Dermis microvascular lymphatic vessel endothelial cell (primary cell): ENCODE measurements around the gene MBD6. TPM values are rescaled to one million over a fixed set of nuclear protein-coding genes. Genes with fewer than 3 reads are reported as not detected.
A peak's percentile ranks its signal among the peaks of the same experiment; 100 is the strongest.
"Not testable (repeated sequence)": the region's sequence is repeated elsewhere in the genome, so short reads cannot be mapped to it uniquely, and the experiment has no call there.

Experiments used
- DNase-seq, 2 donors: peaks; one replicate each; pipeline versions ENCODE4 v3.0.0 to v3.0.0-alpha.2; 2010; ENCODE audit warnings: low read depth in 2 of 2
- total RNA-seq: library from RNA; depleted of rRNA; stranded (reverse); fragments of >200 nt; gene quantifications from 2 replicates; pipeline ENCODE4 v1.2.1, GENCODE V29; 2014

Gene MBD6
- total RNA-seq, 1 donor from 2014 or later = 5.9 TPM

DNA sequence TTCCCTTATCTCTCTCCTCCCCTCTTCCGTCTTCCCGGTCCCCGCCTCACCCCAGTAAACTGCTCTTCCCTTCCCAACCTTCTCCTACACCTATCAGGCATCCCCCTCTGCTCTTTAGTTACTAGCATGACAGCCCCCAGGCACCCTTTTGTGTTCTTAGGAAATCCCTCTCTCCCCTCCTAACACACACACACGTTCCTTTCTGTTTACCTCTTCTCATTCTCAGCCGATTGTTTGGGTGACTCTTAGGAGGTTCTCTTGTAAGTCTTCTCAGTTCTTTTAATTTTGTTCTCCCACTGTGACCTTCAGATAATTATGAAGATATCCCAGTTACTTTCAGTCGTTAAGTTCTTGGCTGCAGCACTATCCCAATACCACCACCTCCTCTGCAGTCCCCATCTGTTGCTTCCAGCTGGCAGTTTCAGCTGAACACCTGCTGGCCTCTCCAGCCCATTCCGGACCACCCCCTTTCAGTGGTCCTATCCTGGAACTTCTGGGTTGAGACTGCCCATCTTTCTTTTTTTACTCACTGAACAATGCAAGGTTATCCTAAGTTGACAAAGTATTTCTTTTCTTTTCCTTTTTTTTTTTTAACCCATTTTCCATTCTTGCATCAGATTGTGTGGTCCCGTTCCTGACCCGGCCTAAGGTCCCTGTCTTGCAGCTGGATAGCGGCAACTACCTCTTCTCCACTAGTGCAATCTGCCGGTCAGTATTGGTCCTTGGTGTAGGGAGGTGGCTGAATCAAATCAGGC, 34.0 kb upstream of the MBD6 start:
- DNase-seq = peak in 1 of 2 donors; percentile 29

DNA sequence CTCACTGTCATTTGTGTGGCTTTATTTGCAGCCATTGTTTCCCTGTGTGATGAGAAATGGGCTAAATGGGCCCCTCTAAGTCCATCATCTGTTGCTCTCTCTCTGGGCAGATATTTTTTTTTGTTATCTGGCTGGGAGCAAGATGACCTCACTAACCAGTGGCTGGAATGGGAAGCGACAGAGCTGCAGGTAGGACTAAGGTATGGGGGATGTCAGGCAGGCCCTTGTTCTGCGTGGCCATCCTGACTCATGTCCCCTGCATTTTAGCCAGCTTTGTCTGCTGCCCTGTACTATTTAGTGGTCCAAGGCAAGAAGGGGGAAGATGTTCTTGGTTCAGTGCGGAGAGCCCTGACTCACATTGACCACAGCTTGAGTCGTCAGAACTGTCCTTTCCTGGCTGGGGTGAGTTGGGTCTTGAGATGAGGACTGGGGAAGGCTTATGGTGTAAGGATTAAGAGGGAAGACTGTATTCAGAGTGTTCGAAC, 33.4 kb upstream of the MBD6 start:
- no peak for DNase-seq

DNA sequence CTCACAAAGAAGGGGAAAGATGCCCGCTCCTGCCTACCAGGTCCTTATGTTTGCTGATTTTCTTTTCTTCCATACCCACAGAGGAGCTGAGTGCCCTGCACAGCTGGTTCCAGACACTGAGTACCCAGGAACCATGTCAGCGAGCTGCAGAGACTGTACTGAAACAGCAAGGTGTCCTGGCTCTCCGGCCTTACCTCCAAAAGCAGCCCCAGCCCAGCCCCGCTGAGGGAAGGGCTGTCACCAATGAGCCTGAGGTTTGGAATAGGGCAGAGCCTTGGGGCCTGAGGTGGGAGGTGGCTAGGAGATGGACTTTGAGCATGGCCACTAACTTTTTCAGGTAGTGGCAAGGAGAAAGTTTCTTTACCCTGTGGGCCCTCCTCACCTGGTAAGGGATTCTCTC, 32.5 kb upstream of the MBD6 start:
- no peak for DNase-seq

DNA sequence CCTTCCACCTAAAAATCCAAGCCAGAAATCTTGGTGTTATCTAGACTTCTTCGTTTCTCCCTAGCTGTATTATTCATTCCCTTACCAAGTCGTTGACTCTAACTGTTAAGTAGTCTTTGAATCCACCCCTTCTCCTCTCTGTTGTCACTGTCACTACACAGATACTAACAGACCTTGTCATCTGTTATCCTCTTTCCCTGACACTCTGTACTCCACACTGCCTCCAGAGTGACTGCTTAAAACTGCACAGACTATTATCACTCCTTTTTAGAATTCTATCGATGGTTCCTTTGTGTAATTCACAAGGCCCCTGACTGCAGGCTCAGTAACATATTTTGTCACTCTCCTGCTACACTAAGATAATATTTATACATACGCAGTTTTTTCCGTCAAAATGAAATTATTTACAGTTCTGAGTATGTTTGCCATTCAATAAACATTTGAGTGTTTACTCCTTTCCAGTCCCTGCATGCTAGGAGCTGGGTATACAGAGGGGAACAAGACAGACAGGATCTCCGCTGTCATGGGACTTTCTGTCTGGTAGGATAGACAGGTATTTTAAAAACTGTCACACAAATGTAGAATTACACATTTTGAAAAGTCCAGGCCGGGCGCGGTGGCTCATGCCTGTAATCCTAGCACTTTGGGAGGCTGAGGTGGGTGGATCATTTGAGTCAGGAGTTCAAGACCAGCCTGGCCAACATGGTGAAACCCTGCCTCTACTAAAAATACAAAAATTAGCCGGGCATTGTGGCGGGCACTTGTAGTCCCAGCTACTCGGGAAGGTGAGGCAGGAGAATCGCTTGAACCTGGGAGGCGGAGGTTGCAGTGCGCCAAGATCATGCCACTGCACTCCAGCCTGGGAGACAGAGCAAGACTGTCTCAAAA, 31.0 kb upstream of the MBD6 start:
- no peak for DNase-seq

DNA sequence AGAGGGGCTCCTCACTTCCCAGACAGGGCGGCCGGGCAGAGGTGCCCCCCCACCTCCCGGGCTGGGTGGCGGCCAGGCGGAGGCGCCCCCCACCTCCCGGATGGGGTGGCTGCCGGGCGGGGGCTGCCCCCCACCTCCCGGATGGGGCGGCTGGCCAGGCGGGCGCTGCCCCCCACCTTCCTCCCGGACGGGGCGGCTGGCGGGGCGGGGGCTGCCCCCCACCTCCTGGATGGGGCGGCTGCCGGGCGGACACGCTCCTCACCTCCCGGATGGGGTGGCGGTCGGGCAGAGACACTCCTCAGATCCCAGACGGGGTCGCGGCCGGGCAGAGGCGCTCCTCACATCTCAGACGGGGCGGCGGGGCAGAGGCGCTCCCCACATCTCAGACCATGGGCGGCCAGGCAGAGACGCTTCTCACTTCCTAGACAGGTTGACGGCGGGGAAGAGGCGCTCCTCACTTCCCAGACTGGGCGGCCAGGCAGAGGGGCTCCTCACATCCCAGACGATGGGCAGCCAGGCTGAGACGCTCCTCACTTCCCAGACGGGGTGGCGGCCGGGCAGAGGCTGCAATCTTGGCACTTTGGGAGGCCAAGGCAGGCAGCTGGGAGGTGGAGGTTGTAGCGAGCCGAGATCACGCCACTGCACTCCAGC, 27.4 kb upstream of the MBD6 start:
- not testable (repeated sequence) for DNase-seq

DNA sequence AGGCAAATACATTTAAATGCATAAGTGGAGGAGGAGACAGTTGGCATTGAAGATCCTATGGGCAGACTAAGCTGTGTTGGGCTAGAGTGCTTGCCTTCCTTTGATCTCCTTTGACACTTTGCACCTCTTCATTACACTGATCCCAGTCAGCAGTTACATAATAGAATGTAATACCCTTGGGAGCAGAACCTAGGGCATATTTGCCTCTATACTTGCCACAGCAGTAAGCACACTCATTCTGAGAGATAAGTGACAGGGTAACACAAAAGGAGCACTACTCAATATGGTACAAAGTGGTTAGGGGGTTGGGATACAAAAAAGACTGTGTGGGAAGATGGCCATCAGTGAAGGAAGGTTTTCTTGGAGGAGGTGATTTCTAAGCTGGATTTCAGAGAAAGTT, 25.8 kb upstream of the MBD6 start:
- no peak for DNase-seq

DNA sequence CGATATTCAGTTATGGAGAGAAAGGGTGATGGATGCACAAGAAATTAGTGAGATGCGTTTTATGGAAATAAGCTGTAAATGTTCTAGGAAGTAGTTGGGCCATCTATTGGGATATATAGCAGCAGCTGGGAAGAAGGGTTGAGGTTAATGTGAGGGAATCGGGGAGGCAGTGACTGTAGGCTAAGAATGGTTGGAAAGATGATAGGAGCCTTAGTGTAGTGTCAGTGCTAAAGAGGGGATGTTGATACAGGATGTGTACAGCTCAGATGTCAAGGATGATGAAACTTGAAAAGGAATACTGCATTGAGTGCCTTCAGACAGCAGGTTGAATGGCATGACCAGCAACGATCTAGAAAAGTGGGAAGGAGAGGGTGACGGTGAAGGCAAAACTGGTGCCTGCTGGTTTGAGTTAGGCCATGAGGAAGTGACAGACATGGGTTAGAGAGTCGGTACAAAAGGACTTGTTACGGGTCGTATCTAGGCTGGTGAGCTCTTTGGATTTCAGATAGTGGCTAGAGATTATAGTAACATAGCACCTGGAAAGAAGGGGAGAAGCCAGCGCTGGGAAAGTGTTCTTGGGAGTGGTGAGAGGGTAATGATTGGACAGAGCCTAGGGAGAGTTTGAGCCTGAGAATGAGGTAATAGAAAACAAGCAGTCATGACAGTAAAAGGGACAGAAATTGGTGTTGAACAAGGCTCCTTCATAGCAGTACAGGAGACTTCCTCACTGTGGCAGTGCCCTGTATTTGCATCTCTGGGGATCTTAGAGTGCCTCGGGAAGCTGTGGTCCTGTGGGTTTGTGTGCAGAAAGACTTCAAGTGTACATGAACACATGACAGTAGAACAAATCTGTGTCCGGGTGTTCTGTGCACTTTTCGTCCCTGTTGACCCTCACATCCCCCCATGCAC, 25.1 kb upstream of the MBD6 start:
- DNase-seq = no peak

DNA sequence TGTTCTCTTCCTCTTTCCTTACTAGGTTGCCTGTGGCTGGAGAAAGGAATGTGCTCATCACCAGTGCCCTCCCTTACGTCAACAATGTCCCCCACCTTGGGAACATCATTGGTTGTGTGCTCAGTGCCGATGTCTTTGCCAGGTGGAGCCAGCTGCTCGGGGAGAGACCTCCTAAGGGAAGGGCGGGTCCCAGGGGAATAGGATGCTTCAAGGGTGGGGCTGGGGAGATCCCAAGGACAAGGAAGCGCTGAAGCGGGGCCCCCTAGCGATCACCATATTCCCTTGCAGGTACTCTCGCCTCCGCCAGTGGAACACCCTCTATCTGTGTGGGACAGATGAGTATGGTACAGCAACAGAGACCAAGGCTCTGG, 24.5 kb upstream of the MBD6 start:
- no peak for DNase-seq

DNA sequence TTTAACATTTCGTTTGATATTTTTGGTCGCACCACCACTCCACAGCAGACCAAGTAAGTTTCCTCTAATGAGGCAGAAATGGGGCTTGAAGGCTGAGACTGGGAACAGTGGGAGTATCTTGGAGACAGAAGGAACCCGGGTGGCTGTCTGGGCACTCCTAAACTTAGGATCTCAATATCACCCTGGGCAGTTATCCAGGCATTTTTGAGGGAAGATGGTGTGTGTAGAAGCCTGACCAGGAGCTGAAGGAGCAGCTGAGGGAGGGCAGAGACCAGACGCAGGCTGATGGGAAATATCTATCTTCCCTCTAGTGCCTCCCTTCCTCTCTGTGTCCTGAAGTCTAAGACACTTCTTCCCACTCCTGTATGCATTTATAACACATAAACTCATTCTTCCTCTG, 24.1 kb upstream of the MBD6 start:
- DNase-seq = no peak

DNA sequence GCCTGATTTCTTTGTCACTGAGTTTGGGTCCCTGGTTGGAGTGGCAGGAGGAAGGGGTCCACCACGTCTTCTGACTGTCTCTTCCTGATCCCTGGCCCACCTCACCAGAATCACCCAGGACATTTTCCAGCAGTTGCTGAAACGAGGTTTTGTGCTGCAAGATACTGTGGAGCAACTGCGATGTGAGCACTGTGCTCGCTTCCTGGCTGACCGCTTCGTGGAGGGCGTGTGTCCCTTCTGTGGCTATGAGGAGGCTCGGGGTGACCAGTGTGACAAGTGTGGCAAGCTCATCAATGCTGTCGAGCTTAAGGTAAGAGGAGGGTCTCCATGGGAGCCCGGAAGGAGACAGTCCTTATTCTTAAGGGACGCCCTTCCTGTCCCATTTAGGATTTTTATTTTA, 22.4 kb upstream of the MBD6 start:
- no peak for DNase-seq

DNA sequence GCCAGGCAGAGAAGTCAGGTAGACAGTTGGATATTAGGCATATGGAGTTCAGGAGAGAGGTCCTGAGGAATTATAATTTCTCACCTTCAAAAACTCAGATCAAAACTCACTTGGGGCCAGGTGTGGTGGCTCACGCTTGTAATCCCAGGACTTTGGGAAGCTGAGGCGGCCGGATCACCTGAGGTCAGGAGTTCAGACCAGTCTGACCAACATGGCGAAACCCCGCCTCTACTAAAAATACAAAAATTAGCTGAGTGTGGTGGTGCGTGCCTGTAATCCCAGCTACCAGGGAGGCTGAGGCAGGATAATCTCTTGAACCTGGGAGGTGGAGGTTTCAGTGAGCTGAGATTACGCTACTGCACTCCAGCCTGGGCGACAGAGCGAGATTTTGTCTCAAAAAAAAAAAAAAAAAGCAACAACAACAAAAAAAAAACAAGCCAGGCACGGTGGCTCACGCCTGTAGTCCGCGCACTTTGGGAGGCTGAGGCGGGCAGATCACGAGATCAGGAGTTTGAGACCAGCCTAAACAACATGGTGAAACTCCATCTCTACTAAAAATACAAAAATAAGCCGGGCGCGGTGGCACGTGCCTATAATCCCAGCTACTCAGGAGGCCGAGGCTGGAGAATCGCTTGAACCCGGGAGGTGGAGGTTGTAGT, 20.2 kb upstream of the MBD6 start:
- DNase-seq = not testable (repeated sequence)

DNA sequence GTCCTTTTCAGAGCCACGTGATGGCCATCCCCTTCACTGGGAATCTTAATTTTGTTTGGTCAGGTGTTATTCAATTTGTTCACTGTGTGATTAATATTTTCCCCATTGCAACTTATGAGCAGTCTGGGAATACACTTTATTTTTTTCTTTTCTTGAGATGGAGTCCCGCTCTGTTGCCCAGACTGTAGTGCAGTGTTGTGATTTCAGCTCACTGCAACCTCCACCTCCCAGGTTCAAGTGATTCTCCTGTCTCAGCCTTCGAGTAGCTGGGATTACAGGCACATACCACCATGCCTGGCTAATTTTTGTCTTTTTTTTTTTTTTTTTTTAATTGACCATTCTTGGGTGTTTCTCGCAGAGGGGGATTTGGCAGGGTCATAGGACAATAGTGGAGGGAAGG, 16.1 kb upstream of the MBD6 start:
- not testable (repeated sequence) for DNase-seq

DNA sequence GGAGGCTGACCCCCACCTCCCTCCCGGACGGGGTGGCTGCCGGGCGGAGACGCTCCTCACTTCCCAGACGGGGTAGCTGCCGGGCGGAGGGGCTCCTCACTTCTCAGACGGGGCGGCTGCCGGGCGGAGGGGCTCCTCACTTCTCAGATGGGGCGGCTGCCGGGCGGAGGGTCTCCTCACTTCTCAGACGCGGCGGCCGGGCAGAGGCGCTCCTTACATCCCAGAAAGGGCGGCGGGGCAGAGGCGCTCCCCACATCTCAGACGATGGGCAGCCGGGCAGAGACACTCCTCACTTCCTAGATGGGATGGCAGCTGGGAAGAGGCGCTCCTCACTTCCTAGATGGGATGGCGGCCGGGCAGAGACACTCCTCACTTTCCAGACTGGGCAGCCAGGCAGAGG, 14.8 kb upstream of the MBD6 start:
- DNase-seq = not testable (repeated sequence)

DNA sequence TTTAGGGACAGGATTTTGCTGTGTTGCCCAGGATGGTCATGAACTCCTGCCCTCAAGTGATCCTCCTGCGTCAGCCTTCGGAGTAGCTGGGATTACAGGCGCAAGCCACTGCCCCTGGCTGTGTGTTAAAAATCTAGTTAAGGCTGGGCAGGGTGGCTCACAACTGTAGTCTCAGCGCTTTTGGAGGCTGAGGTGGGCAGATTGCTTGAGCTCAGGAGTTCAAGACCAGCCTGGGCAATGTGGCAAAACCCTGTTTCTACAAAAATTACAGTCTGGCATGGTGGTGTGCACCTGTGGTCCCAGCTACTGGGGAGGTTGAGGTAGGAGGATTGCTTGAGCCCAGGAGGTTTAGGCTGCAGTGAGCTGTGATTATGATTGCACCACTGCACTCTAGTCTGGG, 11.5 kb upstream of the MBD6 start:
- DNase-seq = no peak

DNA sequence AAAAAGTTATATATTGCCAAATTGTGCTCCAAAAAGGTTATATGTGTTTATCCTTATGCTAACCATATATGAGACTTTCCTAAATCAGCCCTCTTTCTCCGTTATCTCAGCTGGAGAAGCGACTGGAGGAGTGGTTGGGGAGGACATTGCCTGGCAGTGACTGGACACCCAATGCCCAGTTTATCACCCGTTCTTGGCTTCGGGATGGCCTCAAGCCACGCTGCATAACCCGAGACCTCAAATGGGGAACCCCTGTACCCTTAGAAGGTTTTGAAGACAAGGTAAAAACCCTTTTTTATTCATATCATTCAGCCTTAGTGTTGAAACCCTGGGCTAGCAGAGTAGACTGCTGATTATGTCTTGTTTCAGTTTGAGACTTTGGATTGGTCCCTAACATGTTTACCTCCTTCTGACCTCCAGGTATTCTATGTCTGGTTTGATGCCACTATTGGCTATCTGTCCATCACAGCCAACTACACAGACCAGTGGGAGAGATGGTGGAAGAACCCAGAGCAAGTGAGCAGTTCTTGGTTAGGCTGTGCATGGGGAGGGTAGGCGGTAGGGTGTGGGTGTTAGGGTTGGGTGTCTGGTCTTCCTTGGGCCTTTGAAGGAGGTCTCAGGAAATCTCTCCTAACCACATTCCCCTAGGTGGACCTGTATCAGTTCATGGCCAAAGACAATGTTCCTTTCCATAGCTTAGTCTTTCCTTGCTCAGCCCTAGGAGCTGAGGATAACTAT, 10.9 kb upstream of the MBD6 start:
- DNase-seq = no peak

DNA sequence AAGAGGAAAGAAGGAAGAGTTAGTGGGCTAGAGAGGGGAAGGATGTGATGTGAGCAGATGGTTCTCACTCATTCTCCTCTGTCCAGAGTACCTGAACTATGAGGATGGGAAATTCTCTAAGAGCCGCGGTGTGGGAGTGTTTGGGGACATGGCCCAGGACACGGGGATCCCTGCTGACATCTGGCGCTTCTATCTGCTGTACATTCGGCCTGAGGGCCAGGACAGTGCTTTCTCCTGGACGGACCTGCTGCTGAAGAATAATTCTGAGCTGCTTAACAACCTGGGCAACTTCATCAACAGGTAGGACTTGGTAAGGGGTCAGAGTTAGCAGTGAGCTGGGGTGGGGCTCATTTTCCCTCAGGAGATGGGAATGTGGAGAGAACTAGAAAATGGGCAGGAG, 10.0 kb upstream of the MBD6 start:
- DNase-seq = no peak

DNA sequence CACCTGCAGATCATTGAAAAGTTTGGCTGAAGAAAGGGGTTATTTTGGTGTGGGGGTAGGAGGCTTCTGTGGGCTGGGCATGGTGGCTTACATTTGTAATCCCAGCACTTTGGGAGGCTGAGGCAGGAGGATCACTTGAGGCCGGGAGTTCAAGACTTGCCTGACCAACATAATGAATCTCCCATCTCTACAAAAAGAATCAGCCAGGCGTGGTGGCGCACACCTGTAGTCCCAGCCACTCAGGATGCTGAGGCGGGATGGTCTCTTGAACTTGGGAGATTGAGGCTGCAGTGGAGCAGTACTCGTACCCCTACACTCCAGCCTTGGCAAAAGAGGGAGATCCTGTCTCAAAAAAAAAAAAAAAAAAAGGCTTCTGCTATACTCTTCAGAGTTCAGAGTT, 9.4 kb upstream of the MBD6 start:
- DNase-seq = no peak

DNA sequence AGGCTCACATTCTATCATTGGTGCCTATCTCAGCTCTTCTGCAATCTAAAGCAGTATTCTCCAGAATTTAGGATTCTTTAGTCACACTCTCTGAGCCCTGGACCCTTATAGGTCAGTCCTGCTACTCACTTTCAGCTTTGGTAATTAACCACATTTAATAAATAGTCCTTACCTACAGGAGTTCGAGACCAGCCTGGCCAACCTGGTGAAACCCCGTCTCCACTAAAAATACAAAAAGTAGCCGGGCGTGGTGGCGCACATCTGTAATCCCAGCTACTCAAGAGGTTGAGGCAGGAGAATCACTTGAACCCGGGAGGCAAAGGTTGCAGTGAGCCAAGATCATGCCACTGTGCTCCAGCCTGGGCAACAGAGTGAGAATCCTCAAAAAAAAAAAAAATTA, 8.9 kb upstream of the MBD6 start:
- not testable (repeated sequence) for DNase-seq

DNA sequence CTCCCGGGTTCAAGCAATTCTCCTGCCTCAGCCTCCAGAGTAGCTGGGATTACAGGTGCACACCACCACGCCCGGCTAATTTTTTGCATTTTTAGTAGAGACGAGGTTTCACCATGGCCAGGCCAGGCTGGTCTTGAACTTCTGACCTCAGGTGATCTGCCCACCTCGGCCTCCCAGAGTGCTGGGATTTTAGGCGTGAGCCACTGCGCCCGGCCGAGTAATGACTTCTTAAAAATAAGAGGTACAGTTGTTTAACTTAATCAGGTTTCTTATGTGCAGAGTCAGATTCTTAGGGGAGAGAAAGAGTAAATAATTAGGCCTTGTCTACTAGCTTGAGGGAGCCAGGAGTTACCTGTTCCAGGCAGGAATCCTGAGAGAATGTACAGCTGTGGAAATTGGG, 8.4 kb upstream of the MBD6 start:
- DNase-seq = not testable (repeated sequence)
